GM21447 (cell line): ENCODE measurements around the gene PTRH1.

Experiments
- ATAC-seq: cut with Tn5 transposase; IDR thresholded peaks from one replicate; pipeline ENCODE4 v1.9.1; 2021; ENCODE audit not compliant: unreplicated experiment

Gene PTRH1

GRCh38 chr9:127741831-127742434 lies 26.5 kb upstream of the PTRH1 start:
- ATAC-seq = no peak

- no peak for ATAC-seq
Measured at GRCh38 chr9:127739614-127740330, 24.3 kb upstream of the PTRH1 start.

GRCh38 chr9:127738666-127739065 lies 23.2 kb upstream of the PTRH1 start:
- ATAC-seq = no peak

- ATAC-seq = peak; percentile 10
Measured at GRCh38 chr9:127735530-127736185, 20.2 kb upstream of the PTRH1 start.

- peak; percentile 84 for ATAC-seq
Measured at GRCh38 chr9:127734747-127735529, 19.5 kb upstream of the PTRH1 start, which contains the start of gene TOR2A. TOR2A (minus strand) TSS chr9:127735294; CDS start chr9:127735270, 24 bp downstream.

GRCh38 chr9:127734247-127734746 lies 18.8 kb upstream of the PTRH1 start:
- ATAC-seq = no peak

GRCh38 chr9:127733614-127734013 lies 18.2 kb upstream of the PTRH1 start:
- no peak for ATAC-seq

GRCh38 chr9:127732444-127732843 lies 17.0 kb upstream of the PTRH1 start:
- ATAC-seq = no peak

- ATAC-seq = no peak
Measured at GRCh38 chr9:127731938-127732337, 16.5 kb upstream of the PTRH1 start.

GRCh38 chr9:127730799-127731410 lies 15.4 kb upstream of the PTRH1 start:
- no peak for ATAC-seq

GRCh38 chr9:127730262-127730661 lies 14.8 kb upstream of the PTRH1 start:
- no peak for ATAC-seq

- ATAC-seq = no peak
Measured at GRCh38 chr9:127729522-127730256, 14.2 kb upstream of the PTRH1 start.

- no peak for ATAC-seq
Measured at GRCh38 chr9:127728808-127729207, 13.3 kb upstream of the PTRH1 start.

- ATAC-seq = no peak
Measured at GRCh38 chr9:127726871-127727270, 11.4 kb upstream of the PTRH1 start.

GRCh38 chr9:127724012-127724411 lies 8.5 kb upstream of the PTRH1 start:
- no peak for ATAC-seq

GRCh38 chr9:127723444-127723843 lies 8.0 kb upstream of the PTRH1 start:
- no peak for ATAC-seq

GRCh38 chr9:127723013-127723412 lies 7.5 kb upstream of the PTRH1 start:
- no peak for ATAC-seq

- ATAC-seq = no peak
Measured at GRCh38 chr9:127722055-127722745, 6.7 kb upstream of the PTRH1 start.

- no peak for ATAC-seq
Measured at GRCh38 chr9:127721391-127721821, 5.9 kb upstream of the PTRH1 start.
